GM19193 (cell line): Measurements from ENCODE around the gene GPC6.

Experiments used
- POLR2A ChIP-seq: IDR thresholded peaks from 4 replicates; pipeline ENCODE4 v1.6.1; 2011; ENCODE audit not compliant: insufficient read depth, insufficient read length; ENCODE audit errors: extremely low read depth

Gene GPC6

DNA sequence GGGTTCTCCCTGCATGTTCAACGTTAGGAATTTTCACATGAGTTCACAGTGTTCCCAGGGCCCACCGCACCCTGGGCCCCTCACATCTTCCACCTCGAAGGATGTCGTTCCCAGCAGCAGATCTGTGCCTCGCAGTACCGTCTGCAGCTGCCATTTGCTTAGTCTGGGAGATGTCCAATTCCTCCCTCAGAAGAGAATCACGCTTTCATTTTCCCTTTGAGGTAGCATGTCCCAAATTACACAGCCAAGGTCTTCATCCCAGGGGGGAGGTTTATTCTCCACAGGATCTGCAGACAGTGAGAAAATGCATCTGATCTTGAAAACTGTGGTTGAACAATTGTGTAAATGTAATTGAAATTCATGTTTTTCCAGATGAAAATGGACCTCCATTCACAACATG lies 1102.7 kb downstream of the GPC6 start:
- no peak for TF ChIP-seq POLR2A

DNA sequence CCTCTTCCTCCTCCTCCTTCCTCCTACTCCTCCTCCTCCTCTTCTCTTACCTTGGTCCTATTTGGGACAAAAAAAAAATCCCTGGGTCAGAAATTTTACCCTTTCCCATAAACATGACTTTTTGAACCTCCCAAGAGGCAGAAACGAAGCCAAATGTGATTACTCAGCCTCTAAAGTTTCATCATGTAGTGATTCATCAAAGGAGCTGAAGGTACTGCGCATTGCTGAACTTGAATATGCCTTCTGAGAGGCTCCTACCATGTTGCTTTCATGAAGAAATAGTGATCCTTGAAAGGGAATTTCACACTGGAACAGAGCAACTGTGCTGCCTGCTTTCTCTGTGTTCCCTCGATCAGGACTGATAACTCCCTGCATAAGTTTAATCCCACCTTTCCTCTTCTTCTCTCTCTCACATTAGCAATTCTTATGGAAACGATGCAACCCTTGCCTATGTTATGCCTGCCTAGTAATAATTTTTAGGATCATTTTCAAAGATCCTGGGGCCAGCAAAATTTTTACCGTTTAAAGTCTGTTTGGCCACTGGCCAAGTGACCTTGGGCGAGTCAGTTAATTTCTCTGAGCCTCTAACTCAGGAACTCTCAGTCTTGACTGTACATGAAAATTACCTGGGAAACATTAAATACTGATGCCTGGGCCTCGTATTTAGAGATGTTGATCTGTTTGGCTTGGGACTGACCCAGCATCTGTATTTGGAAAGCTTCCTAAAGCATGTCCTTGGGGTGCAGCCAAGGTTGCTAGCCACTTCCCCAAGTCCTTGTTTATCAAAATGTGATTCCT lies 1103.3 kb downstream of the GPC6 start:
- no peak for TF ChIP-seq POLR2A

GRCh38 chr13:94330552-94331071 lies 1104.0 kb downstream of the GPC6 start:
- no peak for TF ChIP-seq POLR2A

- TF ChIP-seq POLR2A = no peak
These were observed 1104.7 kb downstream of the GPC6 start for GRCh38 chr13:94331281-94331680.

GRCh38 chr13:94332359-94333096 lies 1105.9 kb downstream of the GPC6 start:
- no peak for TF ChIP-seq POLR2A

- no peak for TF ChIP-seq POLR2A
These were observed 1106.7 kb downstream of the GPC6 start for GRCh38 chr13:94333131-94333820.

- TF ChIP-seq POLR2A = no peak
These were observed 1109.3 kb downstream of the GPC6 start for GRCh38 chr13:94335761-94336526.

DNA sequence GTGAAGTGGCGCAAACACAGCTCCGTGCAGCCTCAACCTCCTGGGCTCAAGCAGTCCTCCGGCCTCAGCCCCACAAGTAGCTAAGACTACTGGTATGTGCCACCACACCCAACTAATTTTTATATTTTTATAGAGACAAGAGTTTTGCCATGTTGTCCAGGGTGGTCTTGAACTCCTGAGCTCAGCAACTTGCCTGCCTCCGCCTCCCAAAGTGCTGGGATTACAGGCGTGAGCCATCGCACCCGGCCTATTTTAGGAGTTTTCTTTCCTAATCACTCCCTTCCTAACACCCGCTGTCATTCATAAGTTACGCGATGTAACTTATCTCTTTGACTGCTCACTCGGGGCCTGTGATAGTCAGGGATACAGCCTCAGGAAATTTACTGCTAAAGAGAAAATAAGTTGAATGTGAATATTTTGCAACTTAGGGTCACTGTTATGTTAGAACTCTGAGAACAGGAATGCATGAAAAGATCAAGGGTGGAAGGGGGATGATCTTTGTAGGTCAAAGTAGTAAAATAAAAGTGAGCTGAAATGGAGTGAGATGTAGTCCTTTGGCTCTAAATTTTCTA lies 1112.6 kb downstream of the GPC6 start:
- no peak for TF ChIP-seq POLR2A

GRCh38 chr13:94342436-94343242 lies 1116.0 kb downstream of the GPC6 start:
- TF ChIP-seq POLR2A = no peak

DNA sequence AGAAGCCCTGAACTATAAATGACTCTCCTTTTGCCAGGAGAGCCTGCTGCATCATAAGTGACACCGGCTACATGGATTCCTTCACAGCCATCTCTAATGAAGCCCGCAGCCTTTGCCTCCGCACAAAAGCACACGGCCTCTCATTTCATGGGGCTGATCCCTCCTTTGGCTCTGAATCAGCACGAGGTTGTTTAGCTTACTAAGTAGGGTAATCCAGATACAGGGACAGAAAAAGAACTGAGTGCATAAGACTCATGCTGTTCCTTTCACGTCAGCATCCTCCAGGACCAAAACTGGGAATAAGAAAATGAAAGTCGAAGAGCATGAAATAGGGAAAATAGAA lies 1116.6 kb downstream of the GPC6 start:
- TF ChIP-seq POLR2A = no peak

DNA sequence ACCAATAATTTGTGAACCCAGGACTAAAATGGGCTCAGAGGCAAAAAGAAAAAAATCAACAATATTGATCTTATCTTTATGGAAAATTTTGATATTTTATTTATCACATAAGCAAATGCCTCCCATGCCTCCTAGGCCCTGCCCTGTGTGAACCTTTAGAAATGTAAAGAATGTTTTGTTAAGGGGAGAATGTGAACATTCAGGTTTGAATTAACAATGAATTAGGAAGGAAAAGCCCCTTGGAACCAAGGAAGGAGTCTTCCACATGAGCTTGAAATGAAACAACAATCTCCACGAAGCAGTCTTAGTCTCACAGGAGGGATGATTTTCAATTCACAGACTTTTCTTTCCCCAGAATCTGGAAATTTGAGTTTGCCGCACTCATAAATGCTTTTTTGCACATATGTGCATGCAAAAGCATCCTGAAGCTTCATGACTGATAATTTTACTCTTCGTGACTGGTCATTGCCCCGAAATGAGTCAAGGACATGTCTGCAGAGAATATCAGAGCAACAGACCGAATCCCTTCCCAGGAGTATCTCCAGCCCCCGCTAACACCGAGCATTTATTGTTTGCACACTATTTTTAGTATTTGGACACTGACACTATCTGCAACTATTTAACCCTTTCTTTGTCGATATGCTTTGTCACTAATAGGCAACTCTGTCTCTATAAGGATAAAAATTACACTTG lies 1117.7 kb downstream of the GPC6 start:
- no peak for TF ChIP-seq POLR2A

- TF ChIP-seq POLR2A = no peak
These were observed 1119.0 kb downstream of the GPC6 start for GRCh38 chr13:94345374-94346195.
